GM19372 (cell line): ENCODE results near the gene MORF4L1.
A peak's percentile ranks its signal among the peaks of the same experiment; 100 is the strongest.
"Not testable (repeated sequence)": the region's sequence is repeated elsewhere in the genome, so short reads cannot be mapped to it uniquely, and the experiment has no call there.

Experiments used
- ATAC-seq: cut with Tn5 transposase; IDR thresholded peaks from one replicate; pipeline ENCODE4 v1.9.1; 2021; ENCODE audit warnings: mild to moderate bottlenecking, low read depth, moderate library complexity; ENCODE audit not compliant: unreplicated experiment

Gene MORF4L1, protein sequence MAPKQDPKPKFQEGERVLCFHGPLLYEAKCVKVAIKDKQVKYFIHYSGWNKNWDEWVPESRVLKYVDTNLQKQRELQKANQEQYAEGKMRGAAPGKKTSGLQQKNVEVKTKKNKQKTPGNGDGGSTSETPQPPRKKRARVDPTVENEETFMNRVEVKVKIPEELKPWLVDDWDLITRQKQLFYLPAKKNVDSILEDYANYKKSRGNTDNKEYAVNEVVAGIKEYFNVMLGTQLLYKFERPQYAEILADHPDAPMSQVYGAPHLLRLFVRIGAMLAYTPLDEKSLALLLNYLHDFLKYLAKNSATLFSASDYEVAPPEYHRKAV

GRCh38 chr15:78872155-78872971 lies at the start of gene MORF4L1:
Gene MORF4L1 (plus strand): TSS chr15:78872890. CDS start chr15:78873018, 128 bp downstream.
- peak; percentile 84 for ATAC-seq

DNA sequence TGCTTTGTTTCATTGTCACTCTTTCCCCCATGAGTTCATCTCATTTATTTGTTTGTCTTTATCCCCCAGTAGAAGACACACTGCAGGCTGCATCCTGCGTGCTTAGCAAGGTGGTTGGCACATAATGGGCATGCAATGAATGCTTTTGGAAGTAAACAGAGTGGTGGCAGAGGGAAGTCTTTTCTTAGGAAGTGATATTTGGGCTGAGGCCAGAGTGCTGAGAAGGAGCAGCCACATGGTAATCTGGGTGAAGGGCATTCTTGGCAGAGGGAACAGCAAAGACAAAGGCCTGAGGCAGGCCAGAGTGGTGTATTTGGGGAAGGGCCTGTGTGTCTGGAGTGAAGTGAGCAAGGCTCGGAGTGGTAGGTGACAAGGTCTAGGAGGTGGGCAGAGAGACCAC lies 43.8 kb upstream of the MORF4L1 start:
- no peak for ATAC-seq

GRCh38 chr15:78830514-78831228 lies 42.0 kb upstream of the MORF4L1 start:
- ATAC-seq = no peak

- ATAC-seq = no peak
These were observed 41.2 kb upstream of the MORF4L1 start for GRCh38 chr15:78831229-78832207.

- ATAC-seq = no peak
These were observed 36.4 kb upstream of the MORF4L1 start for GRCh38 chr15:78836333-78836732.

DNA sequence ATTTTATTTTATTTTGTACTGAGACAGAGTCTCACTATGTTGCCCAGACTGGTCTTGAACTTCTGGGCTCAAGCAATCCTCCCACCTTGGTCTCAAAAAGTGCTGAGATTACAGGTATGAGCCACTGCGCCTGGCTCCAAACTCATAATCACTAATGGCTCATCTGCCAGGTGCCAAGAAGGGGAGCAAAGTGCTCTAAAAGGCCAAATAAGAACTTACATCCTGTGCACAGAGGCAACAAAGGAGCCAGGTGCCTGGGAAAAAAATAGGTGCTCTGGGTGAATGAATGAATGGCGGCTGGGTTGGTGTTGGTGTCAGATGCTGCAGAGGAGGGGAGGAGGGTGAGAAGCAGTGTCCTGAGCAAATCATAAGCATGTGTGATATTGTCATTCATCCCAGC lies 35.6 kb upstream of the MORF4L1 start:
- no peak for ATAC-seq

GRCh38 chr15:78837543-78837942 lies 35.1 kb upstream of the MORF4L1 start:
- ATAC-seq = no peak

DNA sequence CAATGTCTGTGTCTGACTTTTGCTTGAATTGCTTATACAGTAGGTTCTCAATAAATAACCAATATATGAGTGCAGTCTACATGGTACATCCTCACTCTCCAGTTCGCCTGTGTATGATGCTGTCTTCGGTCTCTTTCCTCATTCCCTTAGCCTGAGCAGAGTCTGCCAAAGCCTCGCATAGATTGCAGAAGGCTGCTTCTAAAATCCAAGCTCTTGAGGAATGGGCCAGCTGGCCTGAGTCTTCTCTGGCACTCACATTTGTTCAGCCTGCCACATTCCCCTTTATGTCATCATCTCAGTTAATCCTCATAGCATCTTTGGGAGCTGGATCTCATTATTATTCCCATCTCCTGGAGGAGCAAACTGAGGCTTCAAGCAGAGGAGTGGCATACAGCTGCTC lies 34.2 kb upstream of the MORF4L1 start:
- no peak for ATAC-seq

- ATAC-seq = not testable (repeated sequence)
These were observed 33.5 kb upstream of the MORF4L1 start for GRCh38 chr15:78839151-78839550.

DNA sequence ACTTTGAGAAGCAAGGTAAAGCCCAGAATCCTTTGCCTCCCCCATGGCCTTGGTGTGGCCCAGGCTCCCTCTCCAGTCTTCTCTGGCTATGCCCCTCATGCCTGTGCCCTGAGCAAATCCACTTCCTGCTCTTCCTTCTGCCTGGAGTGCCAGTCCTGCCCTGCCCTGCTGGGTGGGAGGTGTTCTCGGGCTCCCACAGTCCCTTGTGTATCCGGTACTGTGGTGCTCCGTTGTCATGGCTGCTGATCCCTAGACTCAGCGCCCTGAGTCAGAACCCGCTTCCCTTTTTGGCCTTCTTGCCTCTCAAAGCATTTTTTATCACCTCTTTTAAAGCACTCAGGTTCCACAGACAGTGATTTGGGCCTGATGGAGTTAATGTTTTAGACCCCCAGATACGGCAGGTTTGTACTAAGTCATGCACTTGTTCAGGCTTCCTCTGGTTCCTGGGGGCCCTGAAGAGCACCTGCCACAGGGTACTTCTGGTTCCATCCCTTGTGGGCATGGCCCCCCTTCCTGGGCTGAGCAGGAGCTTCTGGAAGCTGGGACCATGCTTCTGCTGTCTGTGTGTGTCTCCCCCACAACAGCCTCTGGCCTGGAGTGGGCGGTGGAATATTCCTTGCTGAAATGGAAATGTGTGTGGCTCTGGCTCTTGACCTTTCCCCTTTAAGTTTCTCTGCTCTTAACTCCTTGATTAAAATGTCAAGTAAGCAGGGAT lies 31.9 kb upstream of the MORF4L1 start:
- no peak for ATAC-seq

DNA sequence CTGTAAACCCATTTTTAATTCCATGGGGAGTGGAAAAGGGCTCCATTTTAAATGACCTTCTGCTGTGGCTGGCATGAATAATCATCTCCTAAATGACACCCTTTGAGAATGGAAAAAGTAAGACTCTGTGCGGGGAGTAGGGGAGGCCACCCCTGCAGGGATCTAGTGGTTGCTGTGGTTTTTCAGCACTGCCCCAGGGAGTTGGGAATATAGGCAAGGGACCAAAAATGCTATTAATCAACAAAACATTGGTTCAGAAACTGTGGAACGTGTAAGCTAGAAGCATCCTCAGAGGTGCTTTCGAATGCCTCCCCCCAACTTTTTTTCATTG lies 31.3 kb upstream of the MORF4L1 start:
- ATAC-seq = no peak

DNA sequence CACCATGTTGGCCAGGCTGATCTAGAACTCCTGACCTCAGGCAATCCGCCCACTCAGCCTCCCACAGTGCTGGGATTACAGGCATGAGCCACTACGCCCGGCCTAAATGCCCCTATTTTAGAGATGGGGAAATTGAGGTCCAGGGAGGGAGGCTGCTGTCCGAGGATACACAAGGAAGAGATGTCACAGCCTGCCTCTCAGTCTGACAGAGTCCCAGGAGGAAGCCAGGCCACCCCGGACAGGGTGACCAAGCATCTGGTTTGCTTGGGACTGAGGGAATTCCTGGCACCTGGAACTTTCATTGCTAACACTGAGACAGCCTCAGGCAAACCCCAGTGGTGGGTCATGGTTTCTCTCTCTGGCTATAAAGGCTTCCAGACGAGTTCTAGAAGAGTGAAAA lies 30.8 kb upstream of the MORF4L1 start:
- no peak for ATAC-seq

- no peak for ATAC-seq
These were observed 30.2 kb upstream of the MORF4L1 start for GRCh38 chr15:78842519-78842918.

GRCh38 chr15:78846906-78847305 lies 25.8 kb upstream of the MORF4L1 start:
- ATAC-seq = not testable (repeated sequence)

GRCh38 chr15:78847387-78847906 lies 25.2 kb upstream of the MORF4L1 start:
- ATAC-seq = not testable (repeated sequence)

DNA sequence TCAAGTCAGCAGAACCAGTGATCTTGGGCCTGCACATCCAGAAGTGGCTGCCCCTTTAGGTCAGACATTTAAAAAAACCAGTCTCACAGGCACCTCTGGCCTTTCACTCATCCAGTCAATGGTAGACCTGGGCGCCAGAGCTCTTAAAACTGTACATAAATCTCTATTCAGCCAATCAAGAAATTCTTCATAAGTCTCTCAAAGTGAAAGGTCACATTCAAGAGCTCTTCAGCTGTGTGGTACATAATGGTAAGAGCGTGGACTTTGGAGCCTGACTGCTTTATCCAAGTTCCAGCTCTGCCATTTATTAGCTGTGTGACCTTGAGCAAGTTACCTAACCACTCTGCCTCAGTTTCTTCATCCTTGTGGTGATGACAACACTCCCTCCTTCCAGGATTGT lies 22.3 kb upstream of the MORF4L1 start:
- ATAC-seq = no peak

DNA sequence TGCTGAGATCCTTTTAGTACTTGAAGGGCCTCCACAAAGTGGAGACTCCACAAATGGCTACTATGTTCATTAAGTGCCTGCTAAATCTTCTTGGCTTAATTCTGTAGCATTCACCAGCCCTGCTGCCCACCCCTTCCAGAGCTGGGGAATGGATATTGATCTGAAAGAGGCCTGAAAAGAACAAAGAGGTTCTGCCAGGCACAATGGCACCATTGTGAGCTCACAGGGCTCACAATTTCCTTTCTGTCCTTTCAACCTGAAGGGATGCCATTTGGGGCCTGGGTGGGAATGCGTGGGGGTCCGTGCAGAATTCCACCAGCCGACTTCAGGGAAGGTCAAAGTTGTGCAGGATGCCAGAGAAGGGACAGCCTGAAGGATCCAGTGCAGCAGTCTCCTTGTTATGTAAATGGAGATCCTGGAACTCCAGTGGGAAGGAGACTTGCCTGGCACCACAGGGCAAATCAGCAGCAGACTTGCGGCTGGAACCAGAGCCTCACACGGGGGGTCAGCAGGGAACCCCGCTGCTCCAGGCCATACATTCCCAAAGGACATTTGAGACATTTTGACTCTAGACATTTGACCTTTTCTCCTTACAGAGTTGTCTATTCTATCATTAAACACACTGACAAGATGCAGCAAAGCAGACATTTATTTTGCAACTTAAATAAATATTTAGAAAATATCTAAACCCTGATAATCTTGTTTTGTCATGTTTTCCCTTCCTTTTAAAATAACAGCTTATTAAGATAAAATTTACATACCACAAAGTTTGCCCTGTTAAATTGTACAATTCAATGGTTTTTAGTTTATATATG lies 21.5 kb upstream of the MORF4L1 start:
- no peak for ATAC-seq

DNA sequence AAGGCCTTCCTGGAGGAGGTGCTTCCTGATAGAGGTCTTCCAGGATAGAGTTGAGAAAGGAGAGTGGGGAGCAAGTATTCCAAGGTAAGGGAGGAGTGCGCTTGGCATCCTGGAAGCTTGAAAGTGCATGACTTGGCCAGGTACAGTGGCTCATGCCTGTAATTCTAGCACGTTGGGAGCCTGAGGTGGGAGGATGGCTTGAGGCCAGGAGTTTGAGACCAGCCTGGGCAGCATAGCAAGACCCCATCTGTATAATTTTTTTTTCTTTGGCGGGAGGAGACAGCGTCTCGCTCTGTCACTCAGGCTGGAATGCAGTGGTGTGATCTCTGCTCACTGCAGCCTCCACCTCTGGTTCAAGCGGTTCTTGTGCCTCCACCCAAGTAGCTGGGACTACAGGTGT lies 19.2 kb upstream of the MORF4L1 start:
- no peak for ATAC-seq
